OCI-LY1 (cell line): ENCODE data around the gene SOD2.

Experiments used
- CTCF ChIP-seq: fragments of 200-600 bp; sonication (generic), shearing (Covaris generic); IDR thresholded peaks from 2 replicates; pipeline ENCODE4 v1.5.1; 2017; ENCODE audit warnings: mild to moderate bottlenecking, antibody characterized with exemption, low read length, moderate library complexity, mixed read lengths
- EZH2 ChIP-seq: fragments of 200-600 bp; sonication (generic), shearing (Covaris generic); IDR thresholded peaks from 2 replicates; pipeline ENCODE4 v1.8.0; 2017; ENCODE audit warnings: borderline replicate concordance, mixed run types, mild to moderate bottlenecking, antibody characterized with exemption, low read length, moderate library complexity, mixed read lengths

- TF ChIP-seq CTCF, result no peak
- TF ChIP-seq EZH2, result no peak
These were observed 11.7 kb downstream of the SOD2 start for GRCh38 chr6:159681191-159681880.
